ENCODE results near the gene ADD3.

Gene ADD3

GRCh38 chr10:110006358-110007160 lies 1.2 kb upstream of the ADD3 start:
- no peak for DNase-seq

GRCh38 chr10:110007161-110007700 lies 553 bp upstream of the ADD3 start:
- DNase-seq = no peak

GRCh38 chr10:110008518-110009339 lies 945 bp downstream of the ADD3 start:
- DNase-seq = peak; percentile 55 to 64

GRCh38 chr10:110009736-110010475 lies 2.1 kb downstream of the ADD3 start:
- DNase-seq = peak; percentile 63 to 85

GRCh38 chr10:110010486-110011378 lies 2.9 kb downstream of the ADD3 start:
- DNase-seq = peak in 1 of 2 donors; percentile 24

- DNase-seq = no peak
Observed at GRCh38 chr10:110011681-110012080, 3.9 kb downstream of the ADD3 start.

GRCh38 chr10:110013630-110014293 lies 6.0 kb downstream of the ADD3 start:
- peak in 1 of 2 donors; percentile 41 for DNase-seq

GRCh38 chr10:110016039-110016438 lies 8.3 kb downstream of the ADD3 start:
- peak in 1 of 2 donors; percentile 27 for DNase-seq

GRCh38 chr10:110017052-110017451 lies 9.3 kb downstream of the ADD3 start:
- no peak for DNase-seq

GRCh38 chr10:110017907-110018306 lies 10.1 kb downstream of the ADD3 start:
- no peak for DNase-seq

- DNase-seq = no peak
Observed at GRCh38 chr10:110020265-110020664, 12.5 kb downstream of the ADD3 start.

GRCh38 chr10:110022716-110023504 lies 15.1 kb downstream of the ADD3 start:
- DNase-seq = no peak

- DNase-seq = no peak
Observed at GRCh38 chr10:110023785-110024465, 16.1 kb downstream of the ADD3 start.

GRCh38 chr10:110029450-110029849 lies 21.7 kb downstream of the ADD3 start:
- no peak for DNase-seq

- no peak for DNase-seq
Observed at GRCh38 chr10:110032801-110033700, 25.3 kb downstream of the ADD3 start.

- no peak for DNase-seq
Observed at GRCh38 chr10:110033701-110034235, 26.0 kb downstream of the ADD3 start.

GRCh38 chr10:110034596-110034995 lies 26.8 kb downstream of the ADD3 start:
- DNase-seq = no peak
